Activated CD4-positive, alpha-beta T cell treated with anti-CD3 and anti-CD28 coated beads, Interleukin-2, amount 10 ng/mL, durations not matched to agents 24 days and 14 days (primary cell): ENCODE data around the gene DHX15. TPM values are rescaled to one million over a fixed set of nuclear protein-coding genes. Genes with fewer than 3 reads are reported as not detected.

Experiments
- DNase-seq: peaks from one replicate; pipeline ENCODE4 v3.0.0; 2022
- H3K27ac Mint-ChIP-seq: one replicate; pipeline ENCODE4 v1.8.0; 2022; ENCODE audit warnings: mild to moderate bottlenecking, mixed read lengths
- H3K27me3 Mint-ChIP-seq: one replicate; pipeline ENCODE4 v1.8.0; 2022; ENCODE audit warnings: mixed read lengths
- H3K36me3 Mint-ChIP-seq: one replicate; pipeline ENCODE4 v1.8.0; 2022; ENCODE audit warnings: low read depth, mild to moderate bottlenecking, mixed read lengths
- H3K4me1 Mint-ChIP-seq: one replicate; pipeline ENCODE4 v1.8.0; 2021; ENCODE audit warnings: mixed read lengths
- H3K4me3 Mint-ChIP-seq: one replicate; pipeline ENCODE4 v1.8.0; 2022; ENCODE audit warnings: mild to moderate bottlenecking, moderate library complexity, mixed read lengths
- H3K9me3 Mint-ChIP-seq: one replicate; pipeline ENCODE4 v1.8.0; 2021; ENCODE audit warnings: mixed read lengths
- intact Hi-C: fragments of 100-400 bp; cut with micrococcal nuclease; formaldehyde crosslinking; loops from one replicate; pipeline ENCODE4 v1.15.1; 2023
- total RNA-seq: library from RNA; stranded (reverse); gene quantifications from 2 replicates; pipeline ENCODE4 v1.2.3, GENCODE V29; 2022

DHX15 gene
- total RNA-seq, 1 donor from 2014 or later, result 265 TPM

- intact Hi-C loops, result loop anchor here (2.0 kb wide), 1 partner anchor 14 kb away; the partner anchor contains the start of gene DHX15
- H3K4me1 Mint-ChIP-seq, result peaks cover 49% of the 10 kb centered on the region
- no peaks in the 10 kb centered on the region for H3K9me3 Mint-ChIP-seq
- peak overlapping the region; percentile 27 for H3K27ac Mint-ChIP-seq
- DNase-seq, result no peak
- H3K4me3 Mint-ChIP-seq, result no peak overlapping the region
- H3K27me3 Mint-ChIP-seq, result no peaks in the 10 kb centered on the region
- H3K36me3 Mint-ChIP-seq, result peaks cover 69% of the 10 kb centered on the region
Measured at GRCh38 chr4:24570574-24571236, 13.6 kb downstream of the DHX15 start.

GRCh38 chr4:24570172-24570571 lies 14.2 kb downstream of the DHX15 start:
- no peaks in the 10 kb centered on the region for H3K9me3 Mint-ChIP-seq
- no peak overlapping the region for H3K4me3 Mint-ChIP-seq
- no peaks in the 10 kb centered on the region for H3K27me3 Mint-ChIP-seq
- DNase-seq, result no peak
- no peak overlapping the region for H3K27ac Mint-ChIP-seq
- intact Hi-C loops, result loop anchor here (2.0 kb wide), 1 partner anchor 15 kb away; the partner anchor contains the start of gene DHX15
- peaks cover 69% of the 10 kb centered on the region for H3K36me3 Mint-ChIP-seq
- peaks cover 50% of the 10 kb centered on the region for H3K4me1 Mint-ChIP-seq

GRCh38 chr4:24569662-24570061 lies 14.7 kb downstream of the DHX15 start:
- no peak for DNase-seq
- Mint-ChIP-seq H3K27ac (peak overlapping the region; percentile 79), H3K9me3 (no peaks in the 10 kb centered on the region), H3K4me3 (peak overlapping the region; percentile 29), H3K27me3 (no peaks in the 10 kb centered on the region), H3K4me1 (peaks cover 54% of the 10 kb centered on the region), H3K36me3 (peaks cover 69% of the 10 kb centered on the region)
- intact Hi-C loops, result loop anchor here (2.0 kb wide), 1 partner anchor 15 kb away; the partner anchor contains the start of gene DHX15

GRCh38 chr4:24568425-24568824 lies 15.9 kb downstream of the DHX15 start:
- intact Hi-C loops, result no loop called here
- Mint-ChIP-seq H3K9me3 (no peaks in the 10 kb centered on the region), H3K4me1 (peaks cover 53% of the 10 kb centered on the region), H3K27me3 (no peaks in the 10 kb centered on the region), H3K4me3 (no peak overlapping the region), H3K36me3 (peaks cover 68% of the 10 kb centered on the region), H3K27ac (peak overlapping the region; percentile 18)
- no peak for DNase-seq

- Mint-ChIP-seq H3K27me3 (no peaks in the 10 kb centered on the region), H3K27ac (no peak overlapping the region), H3K9me3 (peaks cover 4% of the 10 kb centered on the region), H3K4me3 (no peak overlapping the region), H3K36me3 (peaks cover 69% of the 10 kb centered on the region), H3K4me1 (peaks cover 47% of the 10 kb centered on the region)
- intact Hi-C loops, result no loop called here
- no peak for DNase-seq
Measured at GRCh38 chr4:24565054-24565453, 19.3 kb downstream of the DHX15 start.

GRCh38 chr4:24564488-24564887 lies 19.9 kb downstream of the DHX15 start:
- Mint-ChIP-seq H3K27ac (no peak overlapping the region), H3K9me3 (peaks cover 4% of the 10 kb centered on the region), H3K4me3 (no peak overlapping the region), H3K4me1 (peaks cover 45% of the 10 kb centered on the region), H3K36me3 (peaks cover 65% of the 10 kb centered on the region), H3K27me3 (no peaks in the 10 kb centered on the region)
- intact Hi-C loops, result no loop called here
- no peak for DNase-seq

GRCh38 chr4:24561438-24562139 lies 22.8 kb downstream of the DHX15 start:
- H3K4me1 Mint-ChIP-seq, result peaks cover 52% of the 10 kb centered on the region
- H3K36me3 Mint-ChIP-seq, result peaks cover 55% of the 10 kb centered on the region
- no peaks in the 10 kb centered on the region for H3K27me3 Mint-ChIP-seq
- no peak overlapping the region for H3K27ac Mint-ChIP-seq
- peaks cover 4% of the 10 kb centered on the region for H3K9me3 Mint-ChIP-seq
- no peak overlapping the region for H3K4me3 Mint-ChIP-seq
- intact Hi-C loops, result no loop called here
- no peak for DNase-seq

- Mint-ChIP-seq H3K9me3 (peaks cover 4% of the 10 kb centered on the region), H3K36me3 (peaks cover 57% of the 10 kb centered on the region), H3K27ac (no peak overlapping the region), H3K27me3 (no peaks in the 10 kb centered on the region), H3K4me1 (peaks cover 58% of the 10 kb centered on the region), H3K4me3 (no peak overlapping the region)
- intact Hi-C loops, result no loop called here
- no peak for DNase-seq
Measured at GRCh38 chr4:24560868-24561368, 23.4 kb downstream of the DHX15 start.

GRCh38 chr4:24559889-24560288 lies 24.5 kb downstream of the DHX15 start:
- no peak for DNase-seq
- H3K4me3 Mint-ChIP-seq, result no peak overlapping the region
- H3K27me3 Mint-ChIP-seq, result no peaks in the 10 kb centered on the region
- peaks cover 57% of the 10 kb centered on the region for H3K4me1 Mint-ChIP-seq
- no peak overlapping the region for H3K27ac Mint-ChIP-seq
- intact Hi-C loops, result loop anchor here (5.0 to 10.0 kb wide), 2 partner anchors 38 to 85 kb away; no protein-coding TSS in a partner anchor
- H3K9me3 Mint-ChIP-seq, result peaks cover 4% of the 10 kb centered on the region
- peaks cover 54% of the 10 kb centered on the region for H3K36me3 Mint-ChIP-seq

- H3K9me3 Mint-ChIP-seq, result peaks cover 4% of the 10 kb centered on the region
- H3K27ac Mint-ChIP-seq, result peak overlapping the region; percentile 2
- H3K4me3 Mint-ChIP-seq, result no peak overlapping the region
- peaks cover 53% of the 10 kb centered on the region for H3K4me1 Mint-ChIP-seq
- H3K27me3 Mint-ChIP-seq, result no peaks in the 10 kb centered on the region
- intact Hi-C loops, result loop anchor here (5.0 to 10.0 kb wide), 2 partner anchors 37 to 84 kb away; no protein-coding TSS in a partner anchor
- no peak for DNase-seq
- H3K36me3 Mint-ChIP-seq, result peaks cover 53% of the 10 kb centered on the region
Measured at GRCh38 chr4:24559032-24559821, 25.1 kb downstream of the DHX15 start.

- Mint-ChIP-seq H3K27me3 (no peaks in the 10 kb centered on the region), H3K36me3 (peaks cover 49% of the 10 kb centered on the region), H3K9me3 (peaks cover 4% of the 10 kb centered on the region), H3K4me1 (peaks cover 51% of the 10 kb centered on the region), H3K27ac (peak overlapping the region; percentile 44), H3K4me3 (peak overlapping the region; percentile 60)
- intact Hi-C loops, result loop anchor here (5.0 to 10.0 kb wide), 2 partner anchors 35 to 83 kb away; no protein-coding TSS in a partner anchor
- no peak for DNase-seq
Measured at GRCh38 chr4:24557026-24558025, 27.0 kb downstream of the DHX15 start.

- no peak overlapping the region for H3K4me3 Mint-ChIP-seq
- H3K36me3 Mint-ChIP-seq, result peaks cover 49% of the 10 kb centered on the region
- H3K4me1 Mint-ChIP-seq, result peaks cover 41% of the 10 kb centered on the region
- DNase-seq, result no peak
- intact Hi-C loops, result loop anchor here (10.0 kb wide), 1 partner anchor 77 kb away; no protein-coding TSS in a partner anchor
- H3K27me3 Mint-ChIP-seq, result no peaks in the 10 kb centered on the region
- no peak overlapping the region for H3K27ac Mint-ChIP-seq
- no peaks in the 10 kb centered on the region for H3K9me3 Mint-ChIP-seq
Measured at GRCh38 chr4:24551492-24552289, 32.7 kb downstream of the DHX15 start.
